ENCODE data around the gene ARFGEF3. TPM values are rescaled to one million over a fixed set of nuclear protein-coding genes. Genes with fewer than 3 reads are reported as not detected.

ARFGEF3 gene
- total RNA-seq, 1 donor from 2014 or later: 9.5 TPM

DNA sequence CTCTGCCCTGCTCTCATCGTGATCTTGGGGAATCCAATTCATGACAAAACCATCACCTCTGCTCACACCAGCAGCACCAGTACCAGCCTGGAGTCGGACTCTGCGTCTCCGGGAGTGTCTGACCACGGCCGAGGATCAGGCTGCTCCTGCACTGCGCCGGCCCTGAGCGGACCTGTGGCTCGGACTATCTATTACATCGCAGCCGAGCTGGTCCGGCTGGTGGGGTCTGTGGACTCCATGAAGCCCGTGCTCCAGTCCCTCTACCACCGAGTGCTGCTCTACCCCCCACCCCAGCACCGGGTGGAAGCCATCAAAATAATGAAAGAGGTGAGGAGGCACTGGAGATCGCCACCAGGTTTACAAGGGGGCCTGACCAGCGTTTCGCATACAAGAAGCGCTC, 93.7 kb downstream of the ARFGEF3 start:
- DNase-seq (ENCODE audit: low read depth): no peak
- TF ChIP-seq, protein P1, sequence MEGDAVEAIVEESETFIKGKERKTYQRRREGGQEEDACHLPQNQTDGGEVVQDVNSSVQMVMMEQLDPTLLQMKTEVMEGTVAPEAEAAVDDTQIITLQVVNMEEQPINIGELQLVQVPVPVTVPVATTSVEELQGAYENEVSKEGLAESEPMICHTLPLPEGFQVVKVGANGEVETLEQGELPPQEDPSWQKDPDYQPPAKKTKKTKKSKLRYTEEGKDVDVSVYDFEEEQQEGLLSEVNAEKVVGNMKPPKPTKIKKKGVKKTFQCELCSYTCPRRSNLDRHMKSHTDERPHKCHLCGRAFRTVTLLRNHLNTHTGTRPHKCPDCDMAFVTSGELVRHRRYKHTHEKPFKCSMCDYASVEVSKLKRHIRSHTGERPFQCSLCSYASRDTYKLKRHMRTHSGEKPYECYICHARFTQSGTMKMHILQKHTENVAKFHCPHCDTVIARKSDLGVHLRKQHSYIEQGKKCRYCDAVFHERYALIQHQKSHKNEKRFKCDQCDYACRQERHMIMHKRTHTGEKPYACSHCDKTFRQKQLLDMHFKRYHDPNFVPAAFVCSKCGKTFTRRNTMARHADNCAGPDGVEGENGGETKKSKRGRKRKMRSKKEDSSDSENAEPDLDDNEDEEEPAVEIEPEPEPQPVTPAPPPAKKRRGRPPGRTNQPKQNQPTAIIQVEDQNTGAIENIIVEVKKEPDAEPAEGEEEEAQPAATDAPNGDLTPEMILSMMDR (conservative IDR thresholded peaks at IDR 0.05; ENCODE audit: low read depth, low read length): no peak
- H3K4me3 ChIP-seq (ENCODE audit: low read depth, low read length): no peak overlapping the region

DNA sequence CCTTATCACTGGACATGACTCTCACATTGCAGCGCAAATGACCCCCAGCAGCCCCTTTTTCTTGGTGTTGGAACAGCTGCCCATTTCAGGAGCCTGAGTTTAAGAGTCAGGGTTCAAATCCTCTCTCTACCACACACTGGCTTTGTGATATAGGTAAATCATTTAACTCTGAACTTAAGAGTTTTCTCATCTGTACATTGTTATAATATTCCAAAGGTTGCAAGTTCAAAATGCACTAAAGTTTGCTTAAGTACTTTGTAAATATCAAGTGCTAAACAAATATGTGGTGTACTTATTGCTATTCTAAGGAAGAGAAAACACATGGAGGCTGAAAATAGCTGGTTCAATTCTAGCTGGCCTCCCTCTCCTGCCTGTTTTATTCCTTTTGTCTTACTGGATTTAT, 95.9 kb downstream of the ARFGEF3 start:
- DNase-seq (ENCODE audit: low read depth): no peak
- no peak overlapping the region for H3K4me3 ChIP-seq (ENCODE audit: low read depth, low read length)
- TF ChIP-seq, protein P1 (conservative IDR thresholded peaks at IDR 0.05; ENCODE audit: low read depth, low read length): no peak

DNA sequence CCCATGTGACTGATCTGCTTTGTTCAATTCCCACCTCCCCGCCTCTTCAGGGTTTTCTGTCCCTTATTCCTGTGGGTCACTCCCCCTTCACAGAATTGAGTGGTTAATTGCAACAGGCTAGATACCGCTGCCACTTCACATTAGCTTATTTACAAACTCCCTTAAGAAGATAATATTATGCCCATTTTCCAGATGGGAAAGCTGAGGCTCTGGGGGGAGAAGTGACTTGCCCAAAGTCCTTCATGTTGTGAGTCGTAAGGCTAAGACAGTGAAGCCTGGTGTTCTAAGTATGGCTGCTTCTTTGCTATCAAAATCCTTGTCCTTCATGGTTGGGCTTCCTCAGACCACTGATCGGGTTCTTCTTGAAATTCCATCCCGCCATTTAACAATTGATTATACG, 96.5 kb downstream of the ARFGEF3 start:
- no peak overlapping the region for H3K4me3 ChIP-seq (ENCODE audit: low read depth, low read length)
- TF ChIP-seq, protein P1 (conservative IDR thresholded peaks at IDR 0.05; ENCODE audit: low read depth, low read length): no peak
- no peak for DNase-seq (ENCODE audit: low read depth)

DNA sequence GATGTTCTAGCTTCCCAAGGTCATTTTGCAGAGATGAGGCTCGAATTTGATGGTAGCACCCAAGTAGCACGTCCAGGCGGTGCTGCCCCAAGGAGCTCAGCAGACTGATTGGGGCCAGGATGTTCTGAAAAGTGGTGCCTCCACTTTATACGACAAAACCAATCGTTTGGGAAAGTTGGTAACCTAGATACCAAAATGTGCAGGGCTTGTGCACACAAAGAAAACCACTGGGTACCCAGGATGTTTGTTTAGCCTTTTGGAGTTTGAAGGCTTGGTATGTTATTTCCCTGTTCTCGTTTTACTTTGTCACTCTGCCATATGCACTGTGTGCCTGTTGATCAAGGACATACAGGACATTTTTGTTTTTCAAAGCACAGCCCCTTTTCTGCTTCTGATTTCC, 97.3 kb downstream of the ARFGEF3 start:
- no peak overlapping the region for H3K4me3 ChIP-seq (ENCODE audit: low read depth, low read length)
- TF ChIP-seq, protein P1 (conservative IDR thresholded peaks at IDR 0.05; ENCODE audit: low read depth, low read length): no peak
- no peak for DNase-seq (ENCODE audit: low read depth)

DNA sequence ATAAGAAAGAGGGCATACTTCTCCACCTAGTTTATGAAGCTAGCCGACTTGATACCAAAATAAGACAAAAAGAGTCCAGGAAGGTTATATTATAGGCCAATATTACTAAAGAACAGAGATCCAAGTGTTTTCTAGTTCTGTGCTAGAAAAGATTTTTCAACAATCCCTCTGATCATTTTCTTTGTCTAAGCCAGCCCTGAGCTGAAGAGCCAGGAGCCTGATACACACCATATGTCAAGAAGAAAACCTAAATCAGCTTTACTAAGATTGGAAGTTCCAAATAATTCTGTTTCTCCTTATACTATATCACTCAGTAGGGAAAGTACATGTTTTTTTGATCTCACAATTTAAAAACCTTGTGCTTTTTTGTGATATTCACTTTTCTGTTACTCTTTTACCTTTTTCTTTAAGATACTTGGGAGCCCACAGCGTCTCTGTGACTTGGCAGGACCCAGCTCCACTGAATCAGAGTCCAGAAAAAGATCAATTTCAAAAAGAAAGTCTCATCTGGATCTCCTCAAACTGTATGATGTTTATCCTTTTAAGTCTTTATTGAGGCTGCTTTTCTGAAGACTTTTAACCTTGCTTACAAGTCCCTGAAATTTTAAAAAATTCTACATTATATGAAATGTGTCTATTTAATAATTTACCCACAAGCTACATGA, 99.5 kb downstream of the ARFGEF3 start:
- no peak overlapping the region for H3K4me3 ChIP-seq (ENCODE audit: low read depth, low read length)
- TF ChIP-seq, protein P1 (conservative IDR thresholded peaks at IDR 0.05; ENCODE audit: low read depth, low read length): no peak
- DNase-seq (ENCODE audit: low read depth): no peak

DNA sequence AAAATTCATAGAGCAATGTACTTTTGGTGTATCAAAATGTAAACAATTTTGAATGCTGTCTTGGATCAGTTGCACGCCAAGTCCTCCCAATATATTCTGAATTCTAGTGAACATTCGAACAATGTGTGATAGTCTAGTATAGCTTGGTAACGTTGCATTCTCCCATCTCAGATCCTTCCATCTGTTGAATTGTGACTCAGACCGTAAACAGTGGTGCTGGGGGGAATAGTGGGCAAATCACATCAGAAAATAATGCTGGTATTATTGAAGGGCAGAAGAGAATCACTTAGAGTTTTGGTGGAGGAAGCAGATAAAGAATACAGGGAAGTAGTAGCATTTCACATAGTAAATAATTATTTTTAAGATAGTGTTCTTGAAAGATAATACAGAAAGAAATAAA, 102.2 kb downstream of the ARFGEF3 start:
- TF ChIP-seq, protein P1 (conservative IDR thresholded peaks at IDR 0.05; ENCODE audit: low read depth, low read length): no peak
- H3K4me3 ChIP-seq (ENCODE audit: low read depth, low read length): no peak overlapping the region
- no peak for DNase-seq (ENCODE audit: low read depth)

DNA sequence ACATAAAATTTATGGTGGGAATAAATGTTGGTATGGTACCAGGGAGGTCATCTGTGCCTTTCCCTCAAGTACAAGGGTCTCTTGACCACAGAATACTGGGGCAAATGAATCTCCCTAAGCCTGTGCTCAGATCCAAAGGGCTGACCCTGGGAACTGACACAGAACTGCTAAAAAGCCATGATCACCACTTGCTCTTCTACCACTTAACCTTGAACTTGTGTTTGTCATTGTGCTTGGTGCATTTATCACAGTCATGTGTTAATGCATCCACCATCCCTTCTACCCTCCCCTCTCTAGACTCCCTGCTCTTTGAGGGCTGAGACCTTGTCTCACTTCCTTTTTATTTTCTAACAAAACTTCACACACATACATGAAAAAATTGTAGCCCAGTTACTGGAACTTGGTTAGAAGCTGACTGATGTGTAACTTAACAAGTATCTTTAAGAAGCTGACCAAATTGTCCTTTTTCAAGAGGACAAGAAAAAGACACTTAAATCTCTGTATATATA, 102.7 kb downstream of the ARFGEF3 start:
- DNase-seq (ENCODE audit: low read depth): no peak
- no peak overlapping the region for H3K4me3 ChIP-seq (ENCODE audit: low read depth, low read length)
- TF ChIP-seq, protein P1 (conservative IDR thresholded peaks at IDR 0.05; ENCODE audit: low read depth, low read length): no peak
